Mammary epithelial cell (primary cell): Measurements from ENCODE around the gene PARD3B.

Experiments used
- EZH2 ChIP-seq: IDR thresholded peaks from 2 replicates; pipeline ENCODE4 v1.6.1; 2012; ENCODE audit warnings: low read length, inconsistent platforms, borderline replicate concordance
- TF ChIP-seq, protein P1 (sequence below), 2 donors: IDR thresholded peaks in 1 of 2; conservative IDR thresholded peaks in 1 of 2; 2 replicates each; pipeline ENCODE4 v1.5.1; 2011 to 2012; ENCODE audit warnings: inconsistent platforms in 2 of 2, low read length in 2 of 2, mild to moderate bottlenecking in 2 of 2, control low read depth in 1 of 2, low read depth in 1 of 2; ENCODE audit not compliant: insufficient read depth in 1 of 2; ENCODE audit errors: extremely low read depth in 1 of 2

DNA sequence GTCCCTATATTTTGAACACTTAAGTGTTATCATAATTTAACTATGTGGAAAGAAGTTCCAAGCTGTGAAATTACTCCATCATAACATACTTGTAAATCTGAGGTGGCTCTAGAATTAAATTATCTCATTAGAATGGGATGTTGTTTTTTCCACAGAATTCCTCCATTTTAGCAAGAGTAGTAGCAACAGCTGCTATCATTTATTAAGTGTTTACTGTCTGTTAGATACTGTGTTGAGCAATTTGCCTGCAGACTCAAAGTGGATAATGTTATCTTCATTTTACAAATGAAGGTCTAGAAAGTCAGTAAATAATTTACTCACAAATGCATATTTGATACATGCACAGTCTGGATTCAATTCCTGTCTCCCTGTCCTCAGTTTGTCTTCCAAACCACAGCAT, 632.3 kb downstream of the PARD3B start:
- TF ChIP-seq, protein P1, sequence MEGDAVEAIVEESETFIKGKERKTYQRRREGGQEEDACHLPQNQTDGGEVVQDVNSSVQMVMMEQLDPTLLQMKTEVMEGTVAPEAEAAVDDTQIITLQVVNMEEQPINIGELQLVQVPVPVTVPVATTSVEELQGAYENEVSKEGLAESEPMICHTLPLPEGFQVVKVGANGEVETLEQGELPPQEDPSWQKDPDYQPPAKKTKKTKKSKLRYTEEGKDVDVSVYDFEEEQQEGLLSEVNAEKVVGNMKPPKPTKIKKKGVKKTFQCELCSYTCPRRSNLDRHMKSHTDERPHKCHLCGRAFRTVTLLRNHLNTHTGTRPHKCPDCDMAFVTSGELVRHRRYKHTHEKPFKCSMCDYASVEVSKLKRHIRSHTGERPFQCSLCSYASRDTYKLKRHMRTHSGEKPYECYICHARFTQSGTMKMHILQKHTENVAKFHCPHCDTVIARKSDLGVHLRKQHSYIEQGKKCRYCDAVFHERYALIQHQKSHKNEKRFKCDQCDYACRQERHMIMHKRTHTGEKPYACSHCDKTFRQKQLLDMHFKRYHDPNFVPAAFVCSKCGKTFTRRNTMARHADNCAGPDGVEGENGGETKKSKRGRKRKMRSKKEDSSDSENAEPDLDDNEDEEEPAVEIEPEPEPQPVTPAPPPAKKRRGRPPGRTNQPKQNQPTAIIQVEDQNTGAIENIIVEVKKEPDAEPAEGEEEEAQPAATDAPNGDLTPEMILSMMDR (conservative IDR thresholded peaks at IDR 0.05 in 1 of 2, IDR thresholded peaks at IDR 0.05 in 1 of 2; ENCODE audit: extremely low read depth in 1 of 2, insufficient read depth in 1 of 2, low read depth in 1 of 2, low read length in 2 of 2) = no peak
- TF ChIP-seq EZH2 = no peak
